HG03378 (cell line): ENCODE results near the gene SAMMSON.

Experiments used
- ATAC-seq: cut with Tn5 transposase; IDR thresholded peaks from one replicate; pipeline ENCODE4 v1.9.1; 2021; ENCODE audit warnings: mild to moderate bottlenecking, moderate library complexity; ENCODE audit not compliant: unreplicated experiment

Gene SAMMSON

DNA sequence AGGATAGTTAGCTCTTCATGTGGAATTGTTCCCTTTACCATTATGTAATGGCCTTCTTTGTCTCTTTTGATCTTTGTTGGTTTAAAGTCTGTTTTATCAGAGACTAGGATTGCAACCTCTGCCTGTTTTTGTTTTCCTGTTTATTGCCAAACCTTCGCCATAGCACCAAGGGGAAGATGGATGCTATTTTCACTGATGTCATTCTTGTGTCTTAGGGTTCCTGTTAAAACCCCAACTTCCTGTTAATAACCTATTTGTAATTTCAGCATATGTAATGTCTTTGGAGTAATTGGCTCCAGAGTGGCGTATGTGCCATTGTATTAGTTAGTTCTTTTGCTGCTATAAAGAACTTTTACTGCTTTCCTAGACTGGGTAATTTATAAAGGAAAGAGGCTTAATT, 10.8 kb downstream of the SAMMSON start:
- ATAC-seq = no peak

DNA sequence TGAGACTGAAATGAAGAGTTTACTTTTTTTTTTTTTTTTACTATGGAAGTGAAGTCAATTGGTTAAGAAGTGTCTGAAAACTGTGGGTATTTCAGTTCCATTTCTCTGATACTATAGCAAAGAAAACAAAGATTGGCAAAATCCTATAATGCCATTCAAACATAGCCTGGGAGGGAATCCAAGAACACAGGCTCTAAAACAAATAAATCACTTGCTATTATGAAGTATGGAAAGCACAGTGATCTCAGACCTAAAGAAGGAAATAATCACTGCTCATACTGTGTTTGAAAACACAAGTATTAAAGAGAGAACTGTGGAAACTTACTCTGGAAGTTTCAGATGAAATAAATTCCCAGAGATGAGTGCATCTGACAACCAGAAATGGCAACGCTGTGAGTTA, 12.0 kb downstream of the SAMMSON start:
- ATAC-seq = no peak

- ATAC-seq = no peak
These were observed 21.6 kb downstream of the SAMMSON start for GRCh38 chr3:70020906-70021660.

GRCh38 chr3:70028361-70028760, 28.8 kb downstream of the SAMMSON start:
- no peak for ATAC-seq

DNA sequence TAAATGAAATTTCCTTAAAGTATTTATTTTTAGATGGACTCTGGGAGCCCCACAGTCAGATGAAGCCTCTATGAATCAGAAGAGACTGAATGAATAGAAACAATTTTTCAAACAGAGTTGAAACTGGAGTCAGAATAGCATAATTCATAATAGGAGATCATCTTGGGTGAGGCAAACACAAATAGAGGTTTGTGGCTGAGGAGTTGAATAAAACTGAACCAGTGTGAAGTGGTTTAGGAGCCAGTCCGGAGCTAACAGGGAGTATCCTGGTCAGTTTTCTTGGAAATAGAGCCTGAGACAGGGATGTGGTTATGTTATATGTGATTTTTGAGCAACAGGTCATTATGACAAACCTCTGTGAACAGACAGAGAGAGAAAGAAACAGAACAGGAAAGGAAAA, 39.2 kb downstream of the SAMMSON start:
- no peak for ATAC-seq

DNA sequence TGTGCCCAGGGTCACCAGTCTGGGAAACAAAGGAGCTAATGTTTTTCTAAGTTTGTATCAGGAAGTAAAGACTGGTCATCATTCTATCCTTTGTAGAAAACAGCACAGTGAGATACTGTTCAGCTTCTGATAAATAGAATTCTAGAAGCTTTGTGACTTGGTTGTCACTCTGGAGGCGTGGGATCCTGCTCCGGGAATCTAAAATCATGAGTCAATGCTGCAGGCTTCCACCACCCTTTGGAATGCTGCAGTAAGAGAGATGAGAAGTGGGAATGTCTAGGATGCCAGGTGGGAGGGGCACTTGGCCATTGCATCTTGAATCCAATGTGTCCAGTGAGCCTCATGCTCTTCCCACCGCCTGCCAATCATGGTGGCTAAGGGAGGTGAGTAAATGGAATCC, 40.9 kb downstream of the SAMMSON start:
- ATAC-seq = no peak

DNA sequence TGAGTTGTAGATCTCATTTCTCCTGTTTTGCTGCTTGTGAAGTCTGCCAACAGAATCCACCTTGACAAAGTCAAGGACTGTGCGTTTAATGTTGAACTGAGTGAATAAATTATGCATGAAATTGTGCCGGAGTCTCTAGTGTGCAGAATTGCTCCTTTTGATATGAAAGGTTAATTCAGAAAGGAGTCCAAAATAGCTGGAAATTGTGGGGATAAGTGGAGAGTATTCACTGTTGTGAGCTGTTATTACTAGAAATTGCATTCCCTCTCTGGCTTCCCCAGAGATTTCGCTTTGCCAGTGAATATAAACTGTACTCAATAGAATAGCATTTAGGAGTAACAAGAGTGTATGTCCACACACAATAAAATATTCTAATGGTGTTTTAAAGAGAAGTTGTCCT, 43.1 kb downstream of the SAMMSON start:
- ATAC-seq = no peak

GRCh38 chr3:70049761-70050160, 50.2 kb downstream of the SAMMSON start:
- ATAC-seq = no peak

DNA sequence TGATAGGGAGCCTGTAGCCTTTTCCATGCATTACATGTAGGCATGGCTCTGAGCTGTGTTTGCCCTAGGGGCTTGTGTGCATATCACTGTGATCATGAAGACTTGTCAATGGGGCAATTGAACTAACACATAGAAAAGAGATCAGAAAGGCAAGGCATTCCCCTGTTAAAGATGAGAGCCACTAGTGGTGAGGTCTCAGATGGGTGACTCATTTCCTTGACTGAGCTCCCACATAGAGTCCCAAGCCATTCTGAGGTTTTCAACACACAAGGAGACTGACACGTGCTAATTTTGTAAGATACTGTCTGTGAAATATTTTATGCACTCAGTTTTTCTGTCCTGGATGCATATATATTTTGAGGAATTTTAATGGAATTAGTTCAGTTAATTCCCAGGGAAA, 53.8 kb downstream of the SAMMSON start:
- no peak for ATAC-seq

- ATAC-seq = no peak
These were observed 56.5 kb downstream of the SAMMSON start for GRCh38 chr3:70056081-70056480.

- no peak for ATAC-seq
These were observed 57.9 kb downstream of the SAMMSON start for GRCh38 chr3:70057426-70057825.

DNA sequence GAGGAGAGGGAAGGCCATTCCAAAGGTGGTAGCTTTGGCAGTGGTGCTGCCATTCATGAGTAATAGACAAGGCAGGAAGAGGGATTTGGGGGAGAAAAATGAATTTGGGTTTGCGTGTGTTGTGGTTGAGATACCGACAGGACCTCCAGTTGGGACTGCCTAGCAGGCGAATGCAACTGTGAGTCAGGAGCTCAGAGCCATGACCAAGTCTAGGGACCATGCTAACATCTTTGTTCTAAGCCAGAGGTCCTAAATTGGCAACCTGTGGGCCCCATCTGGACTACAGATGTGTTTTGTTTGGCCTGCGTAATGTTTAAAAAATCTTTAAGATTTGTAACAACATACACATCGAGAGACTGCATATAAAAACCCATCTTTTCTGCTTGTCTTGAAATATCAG, 61.6 kb downstream of the SAMMSON start:
- ATAC-seq = no peak

GRCh38 chr3:70064194-70064779, 64.8 kb downstream of the SAMMSON start:
- peak; percentile 53 for ATAC-seq

DNA sequence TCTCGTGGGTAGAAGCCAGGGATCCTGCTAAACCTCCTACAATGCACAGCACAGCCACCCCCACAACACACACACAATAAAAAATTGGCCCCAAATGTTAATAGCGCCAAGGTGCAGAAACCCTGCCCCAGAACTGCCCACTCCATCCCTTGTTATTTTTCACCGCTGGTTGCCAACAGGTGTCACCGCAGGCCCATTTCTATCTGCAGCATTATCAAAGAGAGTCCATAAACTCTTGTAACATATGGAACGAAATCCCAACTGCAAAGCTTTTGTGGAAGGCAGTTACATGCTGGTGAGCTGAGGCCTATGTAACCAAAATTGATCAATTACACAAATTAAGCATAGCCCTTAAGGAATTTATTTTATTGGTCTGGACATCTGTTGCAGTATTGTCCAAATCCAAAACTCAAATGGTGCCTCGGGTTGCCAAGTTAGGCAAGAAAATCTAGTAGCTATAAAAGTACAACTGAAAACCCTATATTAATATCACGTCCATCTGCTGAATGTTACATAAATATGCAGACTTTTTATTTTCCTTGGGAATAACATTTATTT, 66.2 kb downstream of the SAMMSON start:
- no peak for ATAC-seq

DNA sequence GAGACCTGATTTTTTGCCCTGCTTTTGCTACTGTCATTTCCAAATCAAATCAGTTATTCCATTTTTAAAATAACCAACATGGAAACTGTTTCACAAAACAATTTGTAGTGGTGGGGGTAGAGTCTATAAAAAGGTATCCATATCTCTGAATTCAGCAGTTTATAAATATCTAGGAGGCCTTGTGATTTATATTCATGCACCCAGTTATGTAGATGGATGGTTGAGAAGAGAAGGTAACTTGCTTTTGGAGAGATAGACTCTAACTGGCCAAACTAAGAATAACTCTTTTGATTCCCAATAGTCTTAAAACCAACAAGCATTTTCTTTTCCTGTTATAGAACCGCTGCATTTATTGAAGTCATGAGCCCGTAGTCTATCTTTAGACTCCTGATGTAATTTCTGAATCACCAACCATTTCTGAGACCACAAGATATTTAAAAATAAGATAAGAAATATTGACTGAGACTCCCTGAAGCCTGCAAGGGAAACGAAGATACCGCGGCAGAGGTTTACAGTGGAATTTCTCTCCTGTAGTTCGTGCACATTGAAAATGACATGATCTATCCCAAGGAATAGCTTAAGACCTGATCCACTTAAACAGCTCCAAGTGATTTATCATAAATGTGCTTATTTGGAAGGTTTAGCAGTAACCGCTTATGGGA, 68.5 kb downstream of the SAMMSON start:
- ATAC-seq = no peak

DNA sequence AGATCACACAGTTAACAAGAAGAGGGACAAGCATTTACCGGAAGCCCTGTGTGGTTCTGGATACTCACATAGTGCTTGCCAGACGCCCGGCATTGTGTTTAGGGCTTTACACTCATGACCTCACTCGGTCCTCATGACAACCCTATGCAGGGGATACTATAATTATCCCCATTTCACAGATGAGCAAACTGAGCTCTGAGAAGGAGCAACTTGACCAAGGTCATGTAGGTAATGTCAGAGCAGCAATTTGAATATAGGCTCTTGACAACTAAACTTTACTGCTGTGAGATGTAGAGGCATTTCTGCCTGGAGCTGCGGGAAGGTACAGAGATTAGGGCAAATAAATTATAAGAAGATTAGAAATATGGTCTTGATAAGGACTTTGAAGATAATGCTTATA, 70.0 kb downstream of the SAMMSON start:
- no peak for ATAC-seq

DNA sequence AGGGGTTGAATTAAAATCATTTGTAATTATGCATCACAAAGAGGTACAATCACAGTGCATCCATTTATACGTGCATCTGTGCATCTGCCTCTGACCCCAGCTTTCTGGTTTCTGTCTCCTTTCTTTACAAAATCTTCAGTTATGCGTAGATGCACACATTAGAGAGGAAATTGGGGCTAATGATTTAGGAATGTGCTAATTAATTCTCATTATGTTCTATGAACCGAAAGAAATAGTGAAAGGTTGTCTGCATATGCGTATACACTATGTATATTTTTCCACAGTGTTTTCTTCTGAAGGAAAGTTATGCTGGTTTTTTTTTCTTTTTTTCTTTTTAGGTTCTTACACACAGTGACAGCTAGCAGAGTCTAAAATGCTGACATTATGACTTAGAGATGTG, 71.6 kb downstream of the SAMMSON start:
- no peak for ATAC-seq

DNA sequence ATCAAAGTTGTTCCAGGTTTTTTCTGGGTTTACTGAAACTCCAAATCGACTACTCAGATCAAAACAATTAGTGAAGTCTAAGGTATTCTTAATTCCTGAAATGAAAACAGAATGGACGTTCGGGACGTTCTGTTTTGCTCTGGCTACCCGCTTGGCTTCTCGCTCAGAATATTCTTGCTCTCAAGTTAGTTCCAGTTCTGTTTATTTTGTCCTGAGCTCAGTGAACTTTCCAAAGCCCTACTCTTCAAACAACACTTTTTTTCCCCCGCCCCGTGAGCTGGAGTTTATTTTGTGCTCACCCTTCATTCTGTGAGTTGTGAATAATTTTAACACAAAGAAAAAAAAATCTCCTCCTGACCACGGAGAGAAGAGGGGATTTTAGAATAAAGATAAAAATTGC, 72.6 kb downstream of the SAMMSON start:
- ATAC-seq = no peak

- no peak for ATAC-seq
These were observed 73.2 kb downstream of the SAMMSON start for GRCh38 chr3:70072754-70073153.

DNA sequence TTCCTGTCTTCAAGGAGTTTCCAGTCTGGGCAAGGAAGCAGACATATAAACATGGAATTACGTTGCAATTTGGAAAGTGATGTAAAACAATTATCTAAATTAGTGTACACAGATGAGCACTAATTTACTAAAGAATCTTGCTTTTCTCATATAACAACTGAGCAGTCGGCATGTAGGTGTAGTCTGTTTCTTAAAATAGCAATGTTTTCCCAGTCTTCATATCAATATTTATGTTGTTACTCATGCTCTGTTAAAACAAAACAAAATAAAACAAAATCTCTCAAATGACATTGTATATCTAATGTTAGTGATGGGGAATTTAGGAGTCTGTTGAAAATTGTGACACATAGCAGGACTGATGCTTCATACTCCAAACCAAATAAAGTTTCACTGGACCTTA, 75.6 kb downstream of the SAMMSON start:
- no peak for ATAC-seq

DNA sequence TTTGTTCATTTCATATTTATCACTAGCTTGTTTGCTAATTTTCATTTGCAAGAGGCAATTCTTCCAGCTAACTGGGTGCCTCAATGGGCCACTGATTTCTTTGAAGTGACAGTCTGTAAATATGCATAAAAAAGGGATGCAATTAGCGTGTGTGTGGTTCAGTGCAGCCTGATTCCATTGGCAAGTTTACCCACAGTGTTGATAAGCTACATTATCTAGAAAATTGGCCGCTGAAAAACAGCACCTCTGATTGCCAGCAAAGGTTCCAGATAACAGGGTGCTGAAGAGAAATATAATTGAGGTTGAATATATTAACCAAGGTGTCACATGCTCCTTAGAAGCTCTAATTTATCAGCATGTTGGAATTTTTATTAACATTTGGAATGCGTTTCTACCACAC, 76.9 kb downstream of the SAMMSON start:
- no peak for ATAC-seq

DNA sequence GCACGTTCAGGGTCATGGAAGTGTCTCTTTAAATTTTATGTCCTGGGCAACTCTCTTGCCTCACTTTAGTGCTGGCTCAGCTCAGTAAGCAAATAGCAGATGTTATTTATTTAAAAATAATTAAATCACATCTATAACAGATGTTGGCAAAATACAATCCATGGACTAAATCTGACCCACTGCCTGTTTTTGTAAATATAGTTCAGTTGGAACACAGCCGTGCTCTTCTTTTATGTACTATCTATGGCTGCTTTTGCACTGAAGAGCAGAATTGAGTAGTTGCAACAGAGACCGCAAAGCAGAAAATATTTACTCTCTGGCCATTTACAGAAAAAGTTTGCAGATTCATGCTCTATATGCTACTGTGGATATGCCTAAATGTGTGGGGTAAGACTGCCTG, 79.2 kb downstream of the SAMMSON start:
- no peak for ATAC-seq
